HEK293T (cell line): Measurements from ENCODE around the gene GPR146.

Experiments
- BHLHE40 ChIP-seq: fragments of 450-650 bp; IDR thresholded peaks from 2 replicates; pipeline ENCODE4 v1.6.1; 2016; ENCODE audit warnings: mild to moderate bottlenecking, moderate library complexity, borderline replicate concordance
- CTBP1 ChIP-seq: fragments of 450-650 bp; IDR thresholded peaks from 2 replicates; pipeline ENCODE4 v1.6.1; 2016; ENCODE audit warnings: borderline replicate concordance
- FOXM1 ChIP-seq: fragments of 450-650 bp; IDR thresholded peaks from 2 replicates; pipeline ENCODE4 v1.6.1; 2017; ENCODE audit warnings: mild to moderate bottlenecking, borderline replicate concordance
- SP1 ChIP-seq: fragments of 450-650 bp; IDR thresholded peaks from 2 replicates; pipeline ENCODE4 v1.6.1; 2017

DNA sequence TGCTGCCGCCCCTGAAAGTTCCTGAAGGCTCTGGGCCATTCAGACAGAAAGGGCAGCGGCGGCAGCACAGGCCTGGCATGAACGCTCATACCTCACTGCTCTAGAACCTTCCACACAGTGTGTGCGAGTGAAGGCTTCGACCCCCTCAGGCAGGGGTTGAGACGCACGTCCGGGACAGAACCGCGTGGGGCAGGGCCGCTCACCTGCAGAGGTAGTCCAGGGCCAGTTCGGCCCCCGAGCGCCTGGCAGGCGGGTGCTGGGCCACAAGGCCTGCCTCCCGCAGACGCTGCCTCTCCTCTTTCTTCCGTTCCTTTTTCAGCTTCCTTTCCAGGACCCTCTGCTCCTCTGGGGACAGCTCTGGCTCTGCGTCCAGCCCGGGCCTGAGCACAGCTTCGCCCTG, 34.6 kb upstream of the GPR146 start:
- TF ChIP-seq SP1 (no peak), BHLHE40 (no peak), FOXM1 (no peak), CTBP1 (no peak)
